Smooth muscle cell (in vitro differentiated cells): ENCODE measurements around the gene CARMIL3. TPM values are rescaled to one million over a fixed set of nuclear protein-coding genes. Genes with fewer than 3 reads are reported as not detected.
"Not testable (repeated sequence)": the region's sequence is repeated elsewhere in the genome, so short reads cannot be mapped to it uniquely, and the experiment has no call there.

Source experiments
- DNase-seq: peaks from one replicate; lab custom pipeline; 2025; ENCODE audit not compliant: unreplicated experiment; lab: John Stamatoyannopoulos, UW
- H2AFZ ChIP-seq: fragments of 200-600 bp; sonication (generic); 2 replicates; pipeline ENCODE4 v1.6.0; 2016; ENCODE audit warnings: antibody characterized with exemption, low read depth, mild to moderate bottlenecking
- H3F3A ChIP-seq: fragments of 200-600 bp; sonication (generic); 2 replicates; pipeline ENCODE4 v1.6.0; 2017; ENCODE audit warnings: antibody characterized with exemption, low read depth
- H3K27ac ChIP-seq: fragments of 200-600 bp; sonication (generic); 2 replicates; pipeline ENCODE4 v1.5.1; 2016; ENCODE audit warnings: low read depth, mild to moderate bottlenecking
- H3K27me3 ChIP-seq: fragments of 200-600 bp; sonication (generic); 2 replicates; pipeline ENCODE4 v1.6.1; 2016; ENCODE audit warnings: low read depth, mild to moderate bottlenecking
- H3K36me3 ChIP-seq: fragments of 200-600 bp; sonication (generic); 2 replicates; pipeline ENCODE4 v1.5.1; 2016; ENCODE audit warnings: low read depth
- H3K4me1 ChIP-seq: fragments of 200-600 bp; sonication (generic); 2 replicates; pipeline ENCODE4 v1.5.1; 2016; ENCODE audit warnings: low read depth
- H3K4me2 ChIP-seq: fragments of 200-600 bp; sonication (generic); 2 replicates; pipeline ENCODE4 v1.6.0; 2016; ENCODE audit warnings: mild to moderate bottlenecking
- H3K4me3 ChIP-seq: fragments of 200-600 bp; sonication (generic); 2 replicates; pipeline ENCODE4 v1.5.1; 2016; ENCODE audit warnings: mild to moderate bottlenecking
- H3K79me2 ChIP-seq: fragments of 200-600 bp; sonication (generic); 2 replicates; pipeline ENCODE4 v1.6.0; 2016; ENCODE audit warnings: low read depth, mild to moderate bottlenecking
- H3K9ac ChIP-seq: fragments of 200-600 bp; sonication (generic); 2 replicates; pipeline ENCODE4 v1.6.0; 2016; ENCODE audit warnings: low read depth
- H3K9me3 ChIP-seq: fragments of 200-600 bp; sonication (generic); replicated peaks from 2 replicates; pipeline ENCODE4 v1.5.1; 2016; ENCODE audit warnings: low read depth
- H4K20me1 ChIP-seq: fragments of 200-600 bp; sonication (generic); 2 replicates; pipeline ENCODE4 v1.6.0; 2016; ENCODE audit warnings: low read depth
- CTCF ChIP-seq: fragments of 200-600 bp; sonication (generic); IDR thresholded peaks from 2 replicates; pipeline ENCODE4 v1.5.1; 2017; ENCODE audit warnings: borderline replicate concordance, mild to moderate bottlenecking, antibody characterized with exemption; ENCODE audit not compliant: insufficient read depth, poor library complexity, severe bottlenecking
- WGBS: methylation state at CpG from one replicate; pipeline ENCODE4 v1.1.7; 2016; ENCODE audit warnings: low lambda C conversion rate; 5-methylcytosine and 5-hydroxymethylcytosine counted together
- polyA plus RNA-seq: library from polyadenylated mRNA; unstranded; fragments of >200 nt; fragmentation: Nextera tagmentation; extraction: Ambion mirVana; gene quantifications from 2 replicates; pipeline ENCODE4 v1.2.1, GENCODE V29; 2016
- total RNA-seq: library from RNA; depleted of rRNA; stranded (reverse); fragments of >200 nt; gene quantifications from 2 replicates; pipeline ENCODE4 v1.2.3, GENCODE V29; 2014

CARMIL3 gene
- total RNA-seq (0.04 TPM in 1 of 2 replicates, not detected in the other), polyA plus RNA-seq (0.11 TPM in 1 of 2 replicates, not detected in the other)

- DNase-seq: peak; percentile 14
These were observed at the start of gene CARMIL3 for GRCh38 chr14:24051789-24052655. CARMIL3 (plus strand) TSS chr14:24052009; CDS start chr14:24052154, 145 bp downstream.

GRCh38 chr14:24006471-24006816, 45.4 kb upstream of the CARMIL3 start:
- not testable (repeated sequence) for DNase-seq, H3K9ac ChIP-seq, H3K9me3 ChIP-seq, H3K27me3 ChIP-seq, H3K36me3 ChIP-seq, H3K27ac ChIP-seq, H3K4me1 ChIP-seq, H3F3A ChIP-seq, H4K20me1 ChIP-seq, H3K79me2 ChIP-seq
- Histone ChIP-seq H3K4me3 (peak overlapping the region; percentile 46), H2AFZ (peak overlapping the region; percentile 2), H3K4me2 (peak overlapping the region; percentile 69)
- WGBS: 7% methylated on average over 3 of the region's 15 CpGs

More at GRCh38 chr14:24051789-24052655, at the start of gene CARMIL3:
- Histone ChIP-seq H2AFZ (peak within 1 kb of the TSS; percentile 77), H3K4me1 (no peaks in the 10 kb centered on the region), H3K36me3 (no peaks in the 10 kb centered on the region), H3K79me2 (no peaks in the 10 kb centered on the region), H3K27me3 (peaks cover 21% of the 10 kb centered on the region), H3K9ac (peak within 1 kb of the TSS; percentile 8), H4K20me1 (no peaks in the 10 kb centered on the region), H3F3A (no peaks in the 10 kb centered on the region), H3K4me3 (peak within 1 kb of the TSS; percentile 62), H3K27ac (no peak within 1 kb of the TSS), H3K4me2 (peak within 1 kb of the TSS; percentile 95), H3K9me3 (no peaks in the 10 kb centered on the region)
- WGBS: under 1% methylated on average over 70 of the region's 92 CpGs
- no peak for TF ChIP-seq CTCF

- Histone ChIP-seq H2AFZ (peak overlapping the region; percentile 2), H3K4me2 (peak overlapping the region; percentile 69), H3K4me3 (peak overlapping the region; percentile 46)
- H3K27ac ChIP-seq, H3K4me1 ChIP-seq, H4K20me1 ChIP-seq, H3K27me3 ChIP-seq, H3K79me2 ChIP-seq, H3K9me3 ChIP-seq, H3F3A ChIP-seq, H3K9ac ChIP-seq, DNase-seq, H3K36me3 ChIP-seq: not testable (repeated sequence)
- WGBS: 16% methylated on average over 29 of the region's 62 CpGs
These were observed 44.8 kb upstream of the CARMIL3 start for GRCh38 chr14:24006817-24007652.

- H3F3A ChIP-seq: no peaks in the 10 kb centered on the region
- H3K4me2 ChIP-seq: no peak overlapping the region
- 82% methylated on average over 2 of the region's 2 CpGs for WGBS
- H3K4me3 ChIP-seq: no peak overlapping the region
- H3K27ac ChIP-seq: no peak overlapping the region
- TF ChIP-seq CTCF: no peak
- H3K27me3 ChIP-seq: no peaks in the 10 kb centered on the region
- no peaks in the 10 kb centered on the region for H3K79me2 ChIP-seq
- no peaks in the 10 kb centered on the region for H4K20me1 ChIP-seq
- H3K9me3 ChIP-seq: no peaks in the 10 kb centered on the region
- H3K36me3 ChIP-seq: no peaks in the 10 kb centered on the region
- H2AFZ ChIP-seq: no peak overlapping the region
- no peak for DNase-seq
- peaks cover 18% of the 10 kb centered on the region for H3K4me1 ChIP-seq
- no peak overlapping the region for H3K9ac ChIP-seq
These were observed 40.8 kb upstream of the CARMIL3 start for GRCh38 chr14:24011051-24011450.

GRCh38 chr14:24012726-24013273, 39.0 kb upstream of the CARMIL3 start:
- not testable (repeated sequence) for H3K4me3 ChIP-seq, H3K79me2 ChIP-seq, H3K9ac ChIP-seq, H2AFZ ChIP-seq, DNase-seq, H3K4me2 ChIP-seq, H3K27me3 ChIP-seq, H3K9me3 ChIP-seq, H3K36me3 ChIP-seq, H4K20me1 ChIP-seq, H3K27ac ChIP-seq, H3F3A ChIP-seq
- WGBS: 86% methylated on average over 4 of the region's 4 CpGs
- peaks cover 18% of the 10 kb centered on the region for H3K4me1 ChIP-seq
